Trophoblast cell (in vitro differentiated cells and primary cell): ENCODE results near the gene SLC26A9.
A peak's percentile ranks its signal among the peaks of the same experiment; 100 is the strongest.

Source experiments
- DNase-seq, 2 donors: peaks; one replicate each; pipeline ENCODE4 v3.0.0-alpha.2; 2016
- H2AFZ ChIP-seq: 2 replicates; pipeline ENCODE4 v1.6.1; 2013; ENCODE audit warnings: low read length, moderate library complexity, mild to moderate bottlenecking; ENCODE audit not compliant: insufficient read depth, poor library complexity
- H2AK5ac ChIP-seq: 2 replicates; pipeline ENCODE4 v1.6.1; 2013; ENCODE audit warnings: mild to moderate bottlenecking, low read length
- H2BK120ac ChIP-seq: 2 replicates; pipeline ENCODE4 v1.6.1; 2013; ENCODE audit warnings: low read length, mild to moderate bottlenecking, moderate library complexity; ENCODE audit not compliant: insufficient read depth, poor library complexity
- H2BK12ac ChIP-seq: 2 replicates; pipeline ENCODE4 v1.6.1; 2013; ENCODE audit warnings: mild to moderate bottlenecking, low read length, moderate library complexity
- H2BK5ac ChIP-seq: 2 replicates; pipeline ENCODE4 v1.6.1; 2013; ENCODE audit warnings: low read length, low read depth, moderate library complexity, mild to moderate bottlenecking; ENCODE audit not compliant: poor library complexity
- H3K14ac ChIP-seq: 2 replicates; pipeline ENCODE4 v1.6.1; 2013; ENCODE audit warnings: mild to moderate bottlenecking, low read length
- H3K18ac ChIP-seq: 2 replicates; pipeline ENCODE4 v1.6.1; 2013; ENCODE audit warnings: mild to moderate bottlenecking, low read length
- H3K23ac ChIP-seq: 2 replicates; pipeline ENCODE4 v1.6.1; 2013; ENCODE audit warnings: low read length
- H3K27ac ChIP-seq: 2 replicates; pipeline ENCODE4 v1.5.1; 2013; ENCODE audit warnings: low read depth, mild to moderate bottlenecking, inconsistent platforms, low read length, moderate library complexity
- H3K27me3 ChIP-seq: 2 replicates; pipeline ENCODE4 v1.6.1; 2013; ENCODE audit warnings: inconsistent platforms, mild to moderate bottlenecking, low read length, moderate library complexity; ENCODE audit not compliant: insufficient read depth
- H3K36me3 ChIP-seq, 2 experiments: 1 replicate in 1 of 2; 2 replicates in 1 of 2; pipeline ENCODE4 v1.6.1; 2013; ENCODE audit warnings: low read length in 2 of 2, mild to moderate bottlenecking in 2 of 2, moderate library complexity in 1 of 2; ENCODE audit not compliant: insufficient read depth in 2 of 2, control insufficient read depth in 1 of 2
- H3K4ac ChIP-seq: 2 replicates; pipeline ENCODE4 v1.6.1; 2013; ENCODE audit warnings: low read depth, mild to moderate bottlenecking, low read length, moderate library complexity
- H3K4me1 ChIP-seq, 2 experiments: 1 replicate in 1 of 2; 2 replicates in 1 of 2; pipeline ENCODE4 v1.6.1; 2013; ENCODE audit warnings: low read length in 2 of 2, mild to moderate bottlenecking in 2 of 2, moderate library complexity in 1 of 2; ENCODE audit not compliant: insufficient read depth in 2 of 2, control insufficient read depth in 1 of 2
- H3K4me2 ChIP-seq: 2 replicates; pipeline ENCODE4 v1.6.1; 2013; ENCODE audit warnings: inconsistent platforms, mild to moderate bottlenecking, low read length, moderate library complexity
- H3K4me3 ChIP-seq: 2 replicates; pipeline ENCODE4 v1.5.1; 2013; ENCODE audit warnings: mild to moderate bottlenecking, low read depth, low read length, inconsistent platforms
- H3K79me1 ChIP-seq: one replicate; pipeline ENCODE4 v1.6.1; 2013; ENCODE audit warnings: low read length
- H3K79me2 ChIP-seq: 2 replicates; pipeline ENCODE4 v1.6.1; 2013; ENCODE audit warnings: low read length, mild to moderate bottlenecking; ENCODE audit not compliant: control insufficient read depth, insufficient read depth, poor library complexity
- H3K9ac ChIP-seq: 2 replicates; pipeline ENCODE4 v1.6.1; 2013; ENCODE audit warnings: mild to moderate bottlenecking, low read length
- H3K9me3 ChIP-seq: 2 replicates; pipeline ENCODE4 v1.6.1; 2013; ENCODE audit warnings: low read depth, mild to moderate bottlenecking, control low read depth, inconsistent platforms, low read length; ENCODE audit not compliant: insufficient read depth
- H4K12ac ChIP-seq: 2 replicates; pipeline ENCODE4 v1.6.1; 2013; ENCODE audit warnings: low read depth, mild to moderate bottlenecking, low read length, moderate library complexity
- H4K8ac ChIP-seq: 2 replicates; pipeline ENCODE4 v1.6.1; 2013; ENCODE audit warnings: low read depth, mild to moderate bottlenecking, low read length, moderate library complexity
- H4K91ac ChIP-seq: one replicate; pipeline ENCODE4 v1.6.1; 2013; ENCODE audit warnings: low read depth, mild to moderate bottlenecking, low read length, moderate library complexity
- WGBS: extraction: QIAGEN DNeasy Blood & Tissue Kit; methylation state at CpG from one replicate; pipeline ENCODE4 v1.1.7; 2013; ENCODE audit warnings: missing lambda C conversion rate; ENCODE audit not compliant: insufficient read length, insufficient coverage; ENCODE audit errors: extremely low coverage; 5-methylcytosine and 5-hydroxymethylcytosine counted together

Gene SLC26A9

GRCh38 chr1:205969229-205969628, 26.0 kb upstream of the SLC26A9 start:
- Histone ChIP-seq H3K4me3 (no peak overlapping the region), H3K79me1 (no peaks in the 10 kb centered on the region), H2BK5ac (no peak overlapping the region), H3K4me1 (no peaks in the 10 kb centered on the region), H2AFZ (no peak overlapping the region), H3K23ac (no peak overlapping the region), H3K27me3 (no peaks in the 10 kb centered on the region), H3K9ac (no peak overlapping the region), H4K91ac (no peak overlapping the region), H4K12ac (no peak overlapping the region), H3K4me2 (no peak overlapping the region), H3K14ac (no peak overlapping the region), H3K36me3 (no peaks in the 10 kb centered on the region), H2BK12ac (no peak overlapping the region), H2AK5ac (no peak overlapping the region), H3K27ac (no peak overlapping the region), H3K79me2 (no peaks in the 10 kb centered on the region), H4K8ac (no peak overlapping the region), H3K18ac (no peak overlapping the region), H3K4ac (no peak overlapping the region), H2BK120ac (no peak overlapping the region), H3K9me3 (peaks cover 13% of the 10 kb centered on the region)
- WGBS: no CpG with 5 or more reads among the region's 8 CpGs
- DNase-seq: no peak

GRCh38 chr1:205967554-205968335, 24.5 kb upstream of the SLC26A9 start:
- no peak overlapping the region for H3K23ac ChIP-seq
- H4K8ac ChIP-seq: no peak overlapping the region
- no peak overlapping the region for H2BK12ac ChIP-seq
- H4K91ac ChIP-seq: no peak overlapping the region
- no peaks in the 10 kb centered on the region for H3K79me1 ChIP-seq
- no peak overlapping the region for H3K9ac ChIP-seq
- no peak overlapping the region for H2AK5ac ChIP-seq
- H3K27ac ChIP-seq: no peak overlapping the region
- no peak overlapping the region for H3K4me2 ChIP-seq
- H3K79me2 ChIP-seq: no peaks in the 10 kb centered on the region
- H3K18ac ChIP-seq: no peak overlapping the region
- H3K4me3 ChIP-seq: no peak overlapping the region
- peak in 1 of 2 donors; percentile 14 for DNase-seq
- H2BK5ac ChIP-seq: no peak overlapping the region
- H3K14ac ChIP-seq: no peak overlapping the region
- H3K9me3 ChIP-seq: peaks cover 3% of the 10 kb centered on the region
- no peaks in the 10 kb centered on the region for H3K4me1 ChIP-seq
- WGBS: no CpG with 5 or more reads among the region's 10 CpGs
- no peak overlapping the region for H4K12ac ChIP-seq
- no peak overlapping the region for H2AFZ ChIP-seq
- no peak overlapping the region for H3K4ac ChIP-seq
- H3K36me3 ChIP-seq: no peaks in the 10 kb centered on the region
- no peak overlapping the region for H2BK120ac ChIP-seq
- no peaks in the 10 kb centered on the region for H3K27me3 ChIP-seq

DNA sequence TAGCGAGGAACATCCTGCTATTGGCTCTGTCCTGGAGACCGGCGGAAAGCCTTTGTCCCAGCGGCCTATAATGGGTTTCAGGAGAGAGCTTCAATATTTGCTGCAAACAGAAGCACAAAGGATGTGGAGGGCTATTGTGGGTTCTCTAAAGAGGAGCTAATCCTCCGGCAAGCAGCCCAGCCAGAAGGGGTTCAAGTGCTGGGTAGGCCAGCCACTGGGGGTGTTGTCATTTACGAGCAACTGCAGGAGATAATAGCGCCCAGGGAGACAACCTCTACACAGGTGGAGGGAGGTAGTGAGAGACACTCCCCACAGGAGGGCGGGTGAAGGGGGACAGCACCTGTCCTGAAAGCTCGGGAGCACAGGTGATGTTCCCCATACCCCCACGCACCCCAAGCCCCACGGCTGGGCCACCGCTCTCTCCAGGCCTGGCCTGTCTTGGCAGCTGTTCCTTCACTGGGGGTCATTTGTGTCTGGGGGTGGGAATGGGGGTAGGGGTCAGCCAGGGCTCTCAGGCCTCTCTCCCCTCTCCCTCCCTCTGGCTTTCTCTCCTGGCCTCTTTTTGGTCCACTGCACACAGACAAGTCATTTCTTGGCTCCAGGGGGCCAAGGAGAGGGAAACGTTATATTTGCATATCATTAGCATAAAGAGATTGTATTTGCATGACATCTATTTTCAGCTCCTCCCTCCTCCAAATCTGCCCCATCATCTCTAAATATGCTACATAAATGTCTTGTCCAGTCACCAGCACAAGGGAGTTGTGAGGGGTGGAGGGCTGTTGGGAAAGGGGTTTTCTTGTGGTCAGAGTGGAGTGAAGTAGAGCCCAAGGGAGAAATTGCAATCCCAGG, 22.0 kb upstream of the SLC26A9 start:
- no peak overlapping the region for H3K9ac ChIP-seq
- DNase-seq: no peak
- H2BK120ac ChIP-seq: no peak overlapping the region
- no peaks in the 10 kb centered on the region for H3K79me2 ChIP-seq
- H2BK5ac ChIP-seq: no peak overlapping the region
- H4K12ac ChIP-seq: no peak overlapping the region
- H3K4ac ChIP-seq: no peak overlapping the region
- no peak overlapping the region for H3K18ac ChIP-seq
- no peak overlapping the region for H3K14ac ChIP-seq
- peaks cover 1% of the 10 kb centered on the region for H3K9me3 ChIP-seq
- H4K8ac ChIP-seq: no peak overlapping the region
- H3K27ac ChIP-seq: no peak overlapping the region
- H3K23ac ChIP-seq: no peak overlapping the region
- H2AK5ac ChIP-seq: no peak overlapping the region
- H2BK12ac ChIP-seq: no peak overlapping the region
- H3K36me3 ChIP-seq: no peaks in the 10 kb centered on the region
- no peak overlapping the region for H2AFZ ChIP-seq
- no peaks in the 10 kb centered on the region for H3K27me3 ChIP-seq
- H3K4me3 ChIP-seq: no peak overlapping the region
- no peaks in the 10 kb centered on the region for H3K79me1 ChIP-seq
- H3K4me1 ChIP-seq: no peaks in the 10 kb centered on the region
- no peak overlapping the region for H4K91ac ChIP-seq
- no CpG with 5 or more reads among the region's 13 CpGs for WGBS
- no peak overlapping the region for H3K4me2 ChIP-seq

- Histone ChIP-seq H3K27ac (no peak overlapping the region), H3K18ac (no peak overlapping the region), H4K12ac (no peak overlapping the region), H2BK5ac (no peak overlapping the region), H3K4me2 (no peak overlapping the region), H4K91ac (no peak overlapping the region), H3K79me2 (no peaks in the 10 kb centered on the region), H3K9ac (no peak overlapping the region), H3K4me3 (no peak overlapping the region), H3K4me1 (no peaks in the 10 kb centered on the region), H3K36me3 (no peaks in the 10 kb centered on the region), H3K79me1 (no peaks in the 10 kb centered on the region), H2AFZ (no peak overlapping the region), H2BK12ac (no peak overlapping the region), H3K9me3 (peaks cover 1% of the 10 kb centered on the region), H3K14ac (no peak overlapping the region), H3K27me3 (no peaks in the 10 kb centered on the region), H2BK120ac (no peak overlapping the region), H3K23ac (no peak overlapping the region), H4K8ac (no peak overlapping the region), H2AK5ac (no peak overlapping the region), H3K4ac (no peak overlapping the region)
- no CpG with 5 or more reads among the region's 16 CpGs for WGBS
- peak in 1 of 2 donors; percentile 13 for DNase-seq
Measured at GRCh38 chr1:205963352-205964155, 20.3 kb upstream of the SLC26A9 start.
